ENCODE measurements around the gene MXRA7. TPM values are rescaled to one million over a fixed set of nuclear protein-coding genes. Genes with fewer than 3 reads are reported as not detected.

Gene MXRA7
- total and polyA plus RNA-seq, 2 of the 4 experiments (the other 2 are of a cell fraction) = 168 to 231 TPM

- no peak overlapping the region for H3K14ac ChIP-seq (replicated peaks; ENCODE audit: low read depth, low read length)
- ChIA-PET CTCF (no interaction called here), POLR2A (ENCODE audit: unreplicated experiment) (no interaction called here)
- peaks cover 24% of the 10 kb centered on the region for H3K27me3 ChIP-seq (ENCODE audit: control insufficient read depth, insufficient read depth, low read length)
- in situ Hi-C loops (cut with MboI; ENCODE audit: low sequenced_read_pairs) = no loop called here
- H2BK20ac ChIP-seq (ENCODE audit: low read depth, low read length) = no peak overlapping the region
- H2AK5ac ChIP-seq (ENCODE audit: low read depth, low read length) = no peak overlapping the region
- no peak overlapping the region for H2BK120ac ChIP-seq (ENCODE audit: low read depth, low read length)
- DNase-seq = no peak
- H3K9me3 ChIP-seq (ENCODE audit: control insufficient read depth, insufficient read depth, low read length) = peaks cover 2% of the 10 kb centered on the region
- no peaks in the 10 kb centered on the region for H3K79me1 ChIP-seq (ENCODE audit: low read depth in 1 of 2, low read length in 2 of 2)
- WGBS, 2 experiments (ENCODE audit: extremely low coverage in 2 of 2, insufficient read length in 1 of 2) = no CpG with 5 or more reads among the region's 1 CpG
- H2BK15ac ChIP-seq (ENCODE audit: low read depth, low read length) = no peak overlapping the region
- H3K9me1 ChIP-seq (ENCODE audit: insufficient read depth, low read length) = no peaks in the 10 kb centered on the region
- H3K23ac ChIP-seq (ENCODE audit: low read depth, low read length) = no peak overlapping the region
- H3K27ac ChIP-seq (ENCODE audit: insufficient read depth, low read length) = no peak overlapping the region
- no peaks in the 10 kb centered on the region for H3K4me1 ChIP-seq (ENCODE audit: control insufficient read depth, insufficient read depth, low read length)
- no peak overlapping the region for H2AFZ ChIP-seq (replicated peaks; ENCODE audit: low read length, poor library complexity)
- no TSS peak for BruUV-seq (replicated peaks)
- no peak for ATAC-seq (ENCODE audit: low read depth)
- H3K4me2 ChIP-seq (ENCODE audit: low read depth, low read length) = no peak overlapping the region
- H2AK9ac ChIP-seq (replicated peaks; ENCODE audit: low read depth, low read length, poor library complexity) = no peak overlapping the region
- no peak overlapping the region for H3K4me3 ChIP-seq (ENCODE audit: insufficient read depth, low read depth, low read length)
- no peak overlapping the region for H4K5ac ChIP-seq (ENCODE audit: low read depth, low read length)
- no peak overlapping the region for H3K9ac ChIP-seq (ENCODE audit: low read depth, low read length)
- H3K36me3 ChIP-seq (ENCODE audit: control insufficient read depth, insufficient read depth, low read length) = no peaks in the 10 kb centered on the region
- H3K56ac ChIP-seq (ENCODE audit: extremely low read depth, insufficient read depth, low read length) = no peak overlapping the region
- H3K4ac ChIP-seq (ENCODE audit: low read depth, low read length) = no peak overlapping the region
- TF ChIP-seq BHLHE40 (IDR thresholded peaks at IDR 0.05; ENCODE audit: low read depth, low read length) = no peak
- H2BK5ac ChIP-seq (ENCODE audit: low read depth, low read length, poor library complexity, severe bottlenecking) = no peak overlapping the region
- H4K8ac ChIP-seq (ENCODE audit: low read depth in 2 of 2, low read length in 2 of 2) = no peak overlapping the region
- dilution Hi-C loops (cut with HindIII; ENCODE audit: low sequenced_read_pairs, unreplicated experiment) = no loop called here
- H4K20me1 ChIP-seq (ENCODE audit: insufficient read depth, low read length) = no peaks in the 10 kb centered on the region
- no peak overlapping the region for H4K91ac ChIP-seq (ENCODE audit: insufficient read depth, low read depth, low read length)
- intact Hi-C loops (cut with micrococcal nuclease) = no loop called here
- no peak overlapping the region for H3K18ac ChIP-seq (ENCODE audit: low read depth, low read length)
Measured at GRCh38 chr17:76646712-76647111, 64.1 kb downstream of the MXRA7 start.

Data from IMR-90 (cell line).